Activated CD8-positive, alpha-beta memory T cell treated with anti-CD3 and anti-CD28 coated beads for 4 hours (primary cell): ENCODE measurements around the gene UBE2G1.
"Not testable (repeated sequence)": the region's sequence is repeated elsewhere in the genome, so short reads cannot be mapped to it uniquely, and the experiment has no call there.

Source experiments
- DNase-seq, 2 donors: peaks; one replicate each; pipeline ENCODE4 v3.0.0-alpha.2; 2020; ENCODE audit warnings: low read depth in 2 of 2

UBE2G1 gene

GRCh38 chr17:4366327-4367063 lies at the start of gene UBE2G1:
TSS of gene UBE2G1 (minus strand) at chr17:4366675. CDS start at chr17:4366316, 359 bp downstream.
- peak; percentile 96 to 99 for DNase-seq

DNA sequence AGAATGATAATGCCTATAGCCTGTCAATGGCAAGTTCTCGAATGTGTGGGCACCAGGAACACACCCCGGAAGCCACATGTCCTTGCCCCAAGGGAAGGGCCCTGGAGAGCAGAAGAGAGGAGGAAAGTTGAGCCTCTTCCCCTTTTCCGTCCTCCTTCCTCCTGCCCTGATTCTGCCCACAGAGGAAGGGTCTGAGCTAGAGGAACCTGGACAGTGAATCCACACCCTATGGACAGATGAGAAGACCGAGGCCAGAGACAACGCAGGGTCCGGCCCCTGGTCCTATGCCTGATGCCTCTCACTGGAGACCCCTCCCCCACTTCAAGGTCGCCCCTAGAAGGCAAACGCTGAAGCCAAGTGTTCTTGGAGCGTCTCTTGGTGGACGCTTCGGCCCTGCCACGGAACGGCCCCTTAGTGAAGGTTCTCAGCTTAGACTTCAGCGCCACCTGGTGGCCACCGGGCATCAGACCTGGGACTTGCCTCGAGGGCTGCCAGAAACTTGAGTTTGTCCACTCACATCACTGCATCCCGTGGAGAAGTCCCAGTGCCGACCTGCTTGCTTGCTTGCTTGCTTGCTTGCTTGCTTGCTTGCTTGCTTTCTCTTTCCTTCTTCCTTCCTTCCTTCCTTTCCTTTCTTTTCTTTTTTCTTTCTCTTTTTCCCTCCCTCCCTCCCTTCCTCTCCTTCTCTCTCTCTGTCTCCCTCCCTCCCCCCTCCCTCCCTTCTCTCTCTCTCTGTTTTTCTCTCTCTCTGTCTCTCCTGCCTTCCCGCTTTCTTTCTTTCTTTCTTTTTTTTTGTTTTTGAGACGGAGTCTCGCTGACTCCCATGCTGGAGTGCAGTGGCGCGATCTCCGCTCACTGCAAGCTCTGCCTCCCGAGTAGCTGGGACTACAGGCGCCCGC lies 46.7 kb upstream of the UBE2G1 start:
- peak; percentile 74 to 77 for DNase-seq

GRCh38 chr17:4411201-4411600 lies 44.7 kb upstream of the UBE2G1 start:
- no peak for DNase-seq

DNA sequence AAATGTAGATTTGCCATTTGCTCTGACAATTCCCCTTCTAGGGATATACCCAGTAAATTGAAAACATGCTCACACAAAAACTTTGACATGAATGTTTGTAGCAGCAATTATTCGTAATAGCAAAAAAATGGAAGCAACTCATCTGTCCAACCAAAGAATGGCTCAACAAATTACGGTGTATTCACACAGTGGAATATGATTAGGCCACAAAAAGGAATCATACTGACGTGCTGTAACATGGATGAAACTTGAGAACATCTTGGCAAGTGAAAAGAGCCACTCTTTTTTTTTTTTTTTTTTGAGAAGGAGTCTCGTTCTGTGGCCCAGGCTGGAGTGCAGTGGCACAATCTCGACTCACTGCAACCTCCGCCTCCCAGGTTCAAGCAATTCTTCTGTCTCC lies 43.2 kb upstream of the UBE2G1 start:
- no peak for DNase-seq

DNA sequence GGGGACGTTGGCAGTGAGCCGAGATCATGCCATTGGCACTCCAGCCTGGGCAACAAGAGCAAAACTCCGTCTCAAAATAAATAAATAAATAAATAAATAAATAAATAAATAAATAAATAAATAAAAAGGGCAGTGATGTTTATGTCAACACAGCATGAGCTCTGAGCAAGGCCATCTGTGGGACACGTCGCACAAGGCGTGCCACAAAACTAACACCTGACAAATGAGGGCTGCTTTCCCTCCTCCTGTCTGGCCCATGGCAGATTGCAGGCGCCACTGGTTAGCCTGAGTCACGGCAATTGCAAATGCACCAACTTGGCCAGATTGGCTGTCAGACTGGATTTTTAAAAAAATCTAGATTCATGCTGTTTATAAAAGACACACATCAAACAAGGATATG lies 41.4 kb upstream of the UBE2G1 start:
- DNase-seq, result no peak

DNA sequence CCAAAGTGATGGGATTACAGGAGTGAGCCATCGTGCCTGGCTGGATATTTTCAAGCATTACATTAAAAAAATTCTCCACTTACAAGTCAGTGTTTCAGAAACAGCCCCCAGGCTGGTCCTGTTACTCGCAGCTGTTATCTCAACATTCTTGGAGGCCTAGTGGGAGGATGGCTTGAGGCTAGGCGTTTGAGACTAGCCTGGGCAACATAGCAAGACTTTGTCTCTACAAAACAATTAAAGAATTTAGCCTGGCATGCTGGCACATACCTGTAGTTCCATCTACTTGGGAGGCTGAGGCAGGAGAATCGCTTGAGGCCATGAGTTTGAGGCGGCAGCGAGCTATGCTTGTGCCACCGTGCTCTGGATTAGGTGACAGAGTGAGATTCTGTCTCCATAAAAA lies 40.7 kb upstream of the UBE2G1 start:
- DNase-seq, result no peak

GRCh38 chr17:4406386-4406785 lies 39.9 kb upstream of the UBE2G1 start:
- DNase-seq, result no peak

DNA sequence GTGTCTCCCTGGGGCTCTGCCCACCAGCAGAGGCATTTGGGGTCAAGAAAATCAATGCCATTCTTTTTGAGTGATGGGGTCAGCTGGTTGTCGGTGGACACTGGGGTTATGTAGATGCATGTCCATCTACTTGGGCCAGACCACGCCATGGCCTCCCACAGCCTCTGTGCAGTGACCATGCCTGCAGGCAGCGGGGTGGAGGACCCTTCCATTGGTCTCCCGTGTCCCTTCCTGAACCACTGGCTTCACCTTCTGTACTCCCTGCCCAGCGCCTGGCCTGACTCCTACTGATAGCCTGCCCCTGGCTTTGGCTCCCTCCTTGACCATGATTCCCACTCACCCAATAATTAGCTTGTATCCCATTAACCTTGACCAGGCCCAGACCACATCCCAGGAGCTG lies 39.2 kb upstream of the UBE2G1 start:
- no peak for DNase-seq

DNA sequence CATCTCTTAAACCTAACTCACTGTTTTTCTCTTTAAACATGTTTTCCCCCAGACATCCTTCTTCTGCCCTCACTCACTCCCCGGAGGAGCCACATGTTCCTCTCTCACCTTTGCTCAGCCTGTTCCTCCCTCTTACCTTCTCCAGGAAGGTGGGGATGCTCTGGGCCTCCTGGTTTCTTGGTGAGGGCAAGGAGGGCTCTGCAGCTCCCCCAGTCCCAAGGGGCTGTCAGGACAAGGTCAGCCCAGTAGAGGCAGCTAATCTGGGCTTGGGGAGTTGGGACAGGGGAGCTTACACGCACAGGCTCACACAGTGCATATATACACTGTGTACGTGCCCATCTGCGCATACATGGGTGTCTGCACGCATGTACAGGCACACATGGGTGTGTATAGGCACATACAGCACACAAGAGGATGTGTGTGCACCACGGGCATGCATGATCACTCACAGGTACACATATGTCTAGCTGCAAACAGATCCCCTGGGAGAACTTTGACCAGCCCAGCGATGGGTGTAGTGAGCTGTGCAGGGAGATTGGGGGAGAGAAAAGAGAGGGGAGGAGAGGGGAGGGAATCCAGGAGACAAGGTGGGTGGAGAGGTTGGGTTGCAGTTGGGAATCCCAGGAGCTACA lies 38.7 kb upstream of the UBE2G1 start:
- DNase-seq, result no peak

- no peak for DNase-seq
These were observed 31.4 kb upstream of the UBE2G1 start for GRCh38 chr17:4397840-4398239.

DNA sequence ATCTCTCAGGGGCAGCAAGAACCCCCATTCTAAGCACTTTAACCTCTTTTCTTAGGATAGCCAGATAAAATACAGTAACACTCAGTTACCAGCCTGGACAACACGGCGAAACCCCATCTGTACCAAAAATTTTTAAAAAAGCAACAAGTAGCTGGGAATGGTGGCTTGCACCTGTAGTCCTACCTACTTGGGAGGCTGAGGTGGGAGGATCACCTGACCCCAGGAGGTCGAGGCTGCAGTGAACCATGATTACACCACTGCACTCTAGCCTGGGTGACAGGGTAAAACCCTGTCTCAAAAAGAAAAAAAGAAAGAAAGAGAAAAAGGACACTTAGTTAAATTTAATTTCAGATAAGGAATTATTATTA lies 28.6 kb upstream of the UBE2G1 start:
- no peak for DNase-seq

DNA sequence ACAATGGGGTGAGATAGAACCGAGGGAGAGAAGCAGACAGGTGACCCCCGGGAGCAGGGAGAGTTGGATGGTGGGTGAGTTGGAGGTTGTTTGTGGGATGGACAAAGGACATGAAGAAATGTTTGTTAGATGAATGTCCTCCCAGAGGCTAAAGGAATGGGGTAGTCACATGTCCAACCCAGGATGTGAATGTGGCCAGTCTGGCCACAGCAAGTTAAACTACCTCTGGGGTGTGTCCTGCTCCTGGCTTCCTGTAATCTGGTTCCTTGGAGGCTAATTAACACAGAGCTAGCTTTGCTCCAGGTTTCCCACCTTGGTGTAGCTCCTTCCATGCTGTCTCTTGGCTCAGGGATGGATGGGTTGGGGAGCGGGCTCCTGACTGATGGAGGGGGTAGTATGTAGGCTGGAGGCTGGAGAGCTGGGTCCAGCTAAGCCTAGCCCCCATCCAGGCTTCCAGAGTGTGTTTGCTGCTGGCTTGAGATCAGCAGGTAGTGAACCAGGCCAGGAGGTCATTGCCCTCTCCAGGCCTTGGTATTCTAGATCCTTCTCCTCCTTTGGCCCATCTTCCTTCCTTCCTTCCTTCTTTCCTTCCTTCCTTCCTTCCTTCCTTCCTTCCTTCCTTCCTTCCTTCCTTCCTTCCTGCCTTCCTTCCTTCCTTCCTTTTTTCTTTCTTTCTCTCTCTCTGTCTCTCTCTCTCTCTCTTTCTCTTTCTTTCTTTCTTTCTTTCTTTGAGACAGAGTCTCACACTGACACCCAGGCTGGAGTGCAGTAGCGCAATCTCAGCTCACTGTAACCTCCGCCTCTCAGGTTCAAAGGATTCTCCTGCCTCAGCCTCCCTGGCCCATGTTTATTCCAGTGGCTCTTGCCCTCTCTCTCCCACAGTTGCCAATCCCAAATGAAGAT lies 28.0 kb upstream of the UBE2G1 start:
- DNase-seq, result no peak

DNA sequence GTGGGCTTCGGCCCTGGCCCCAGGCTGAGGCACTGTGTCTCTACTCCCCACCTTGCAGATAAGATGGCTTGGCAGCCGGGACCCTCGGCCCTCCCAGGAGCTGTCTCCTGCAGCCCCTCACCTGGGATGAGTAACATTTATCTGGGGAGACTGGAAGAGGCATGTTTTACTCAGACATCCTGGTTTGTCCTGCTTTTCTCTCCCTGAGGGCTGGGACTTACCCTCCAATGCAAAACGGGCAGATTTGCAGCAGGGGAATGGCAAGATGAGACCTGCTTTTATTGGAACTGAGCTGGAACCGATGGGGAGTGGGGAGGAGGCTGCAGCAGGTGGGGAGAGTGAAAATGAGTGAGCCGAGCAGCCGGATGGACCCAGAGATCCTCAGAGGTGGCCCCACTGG lies 27.3 kb upstream of the UBE2G1 start:
- no peak for DNase-seq

DNA sequence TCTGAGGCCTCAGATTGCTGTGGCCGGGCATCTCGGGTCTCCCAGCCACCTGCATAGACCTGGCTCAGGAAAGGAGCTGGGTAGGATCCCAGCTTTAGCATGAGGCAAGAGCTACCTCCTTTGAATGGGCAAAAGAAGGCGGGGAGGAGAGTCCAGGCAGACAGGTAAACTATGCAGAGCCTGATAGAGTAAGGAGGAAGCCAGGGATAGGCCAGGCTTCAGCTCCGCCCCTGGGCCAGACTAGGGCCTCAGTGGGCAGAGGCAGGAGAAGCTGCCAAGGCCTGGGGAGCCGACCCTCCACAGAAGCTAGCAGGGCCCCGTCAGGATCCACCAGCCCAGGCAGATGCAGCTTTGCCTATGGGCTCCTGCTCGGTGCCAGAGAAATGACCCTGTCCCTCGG lies 22.6 kb upstream of the UBE2G1 start:
- DNase-seq, result no peak

- DNase-seq, result no peak
These were observed 20.7 kb upstream of the UBE2G1 start for GRCh38 chr17:4387137-4387536.

GRCh38 chr17:4386406-4386805 lies 19.9 kb upstream of the UBE2G1 start:
- no peak for DNase-seq

DNA sequence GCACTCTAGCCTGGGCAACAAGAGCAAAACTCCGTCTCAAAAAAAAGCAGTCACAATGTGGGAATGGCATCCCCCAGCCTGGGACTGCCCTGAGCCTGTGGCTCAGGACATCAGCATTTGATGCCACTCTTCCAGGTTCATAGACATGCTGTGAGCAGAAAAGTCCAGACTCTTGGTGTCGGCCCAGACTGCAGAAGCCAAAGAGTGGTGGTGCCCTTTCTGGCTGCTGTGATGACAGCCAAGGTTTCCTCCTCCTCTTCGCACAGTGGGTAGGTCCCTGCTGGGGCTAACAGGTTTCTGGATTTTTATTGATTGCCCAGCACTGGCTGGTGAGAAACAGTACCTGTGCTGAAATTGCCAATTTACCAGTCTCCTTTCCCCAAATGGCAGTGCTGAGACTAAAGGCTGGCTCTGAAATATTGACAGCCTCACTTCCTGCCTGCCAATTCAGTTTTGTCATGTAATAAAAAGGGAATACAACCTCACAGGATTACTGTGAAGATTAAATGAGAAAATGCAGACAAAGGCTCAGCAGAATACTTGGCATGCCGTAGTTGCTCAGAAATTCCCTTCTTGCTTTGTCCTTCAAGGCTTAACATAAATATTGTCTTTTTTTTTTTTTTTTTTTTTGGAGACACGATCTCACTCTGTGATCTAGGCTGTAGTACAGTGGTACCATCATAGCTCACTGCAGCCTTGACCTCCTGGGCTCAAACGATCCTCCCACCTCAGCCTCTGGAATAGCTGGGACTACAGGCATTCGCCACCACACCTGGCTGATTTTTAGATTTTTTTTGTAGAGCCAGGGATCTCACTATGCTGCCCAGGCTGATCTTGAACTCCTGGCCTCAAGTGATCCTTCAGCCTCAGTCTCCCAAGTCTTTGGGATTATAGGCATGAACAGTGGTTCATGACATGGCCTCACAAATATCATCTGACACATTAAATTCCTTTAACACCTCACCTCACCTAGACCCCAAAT lies 15.5 kb upstream of the UBE2G1 start:
- DNase-seq, result no peak

DNA sequence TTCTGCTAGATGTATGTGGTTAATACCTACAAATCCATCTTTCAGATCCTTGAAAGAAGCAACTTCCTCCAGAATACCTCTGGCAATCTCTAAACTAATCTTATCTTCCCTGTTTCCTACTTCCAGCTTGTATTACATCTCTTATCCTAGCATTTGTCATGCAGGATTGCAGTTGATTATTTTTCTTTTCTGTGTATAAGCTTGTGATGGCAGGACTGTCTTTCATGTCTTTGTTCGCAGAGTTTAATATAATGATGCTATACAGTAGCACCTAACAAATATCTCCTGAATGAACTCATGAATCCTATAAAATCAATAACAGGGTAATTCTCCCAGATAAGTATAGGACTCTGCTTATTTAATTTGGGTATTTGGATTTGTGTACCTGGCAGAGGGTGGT lies 12.2 kb upstream of the UBE2G1 start:
- no peak for DNase-seq

GRCh38 chr17:4377247-4377646 lies 10.8 kb upstream of the UBE2G1 start:
- DNase-seq, result not testable (repeated sequence)

DNA sequence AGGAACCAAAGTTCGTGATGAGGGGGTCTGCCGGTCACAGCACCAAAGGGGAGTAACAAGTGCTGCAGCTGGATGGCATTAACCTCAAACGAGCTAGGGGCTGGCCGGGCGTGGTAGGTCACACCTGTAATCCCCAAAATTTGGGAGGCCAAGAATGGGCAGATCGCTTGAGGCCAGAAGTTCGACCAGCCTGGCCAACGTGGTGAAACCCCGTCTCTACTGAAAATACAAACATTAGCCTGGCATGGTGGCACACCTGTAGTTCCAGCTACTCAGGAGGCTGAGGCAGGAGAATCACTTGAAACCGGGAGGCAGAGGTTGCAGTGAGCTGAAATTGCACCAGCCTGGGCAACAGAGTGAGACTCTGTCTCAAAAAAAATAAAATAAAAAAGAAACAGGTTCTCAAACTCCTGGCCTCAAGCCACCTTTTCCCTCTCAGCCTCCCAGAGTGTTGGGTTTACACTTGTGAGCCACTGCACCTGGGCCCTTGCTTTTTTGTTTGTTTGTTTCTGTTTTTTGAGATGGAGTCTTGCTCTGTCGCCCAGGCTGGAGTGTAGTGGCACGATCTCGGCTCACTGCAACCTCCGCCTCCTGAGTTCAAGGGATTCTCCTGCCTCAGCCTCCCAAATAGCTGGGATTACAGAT lies 9.4 kb upstream of the UBE2G1 start:
- DNase-seq, result not testable (repeated sequence)
